GM18870 (cell line): Measurements from ENCODE around the gene TBC1D14.
"Not testable (repeated sequence)": the region's sequence is repeated elsewhere in the genome, so short reads cannot be mapped to it uniquely, and the experiment has no call there.

Experiments used
- ATAC-seq: cut with Tn5 transposase; IDR thresholded peaks from one replicate; pipeline ENCODE4 v1.9.1; 2021; ENCODE audit warnings: moderate library complexity; ENCODE audit not compliant: unreplicated experiment

Gene TBC1D14

DNA sequence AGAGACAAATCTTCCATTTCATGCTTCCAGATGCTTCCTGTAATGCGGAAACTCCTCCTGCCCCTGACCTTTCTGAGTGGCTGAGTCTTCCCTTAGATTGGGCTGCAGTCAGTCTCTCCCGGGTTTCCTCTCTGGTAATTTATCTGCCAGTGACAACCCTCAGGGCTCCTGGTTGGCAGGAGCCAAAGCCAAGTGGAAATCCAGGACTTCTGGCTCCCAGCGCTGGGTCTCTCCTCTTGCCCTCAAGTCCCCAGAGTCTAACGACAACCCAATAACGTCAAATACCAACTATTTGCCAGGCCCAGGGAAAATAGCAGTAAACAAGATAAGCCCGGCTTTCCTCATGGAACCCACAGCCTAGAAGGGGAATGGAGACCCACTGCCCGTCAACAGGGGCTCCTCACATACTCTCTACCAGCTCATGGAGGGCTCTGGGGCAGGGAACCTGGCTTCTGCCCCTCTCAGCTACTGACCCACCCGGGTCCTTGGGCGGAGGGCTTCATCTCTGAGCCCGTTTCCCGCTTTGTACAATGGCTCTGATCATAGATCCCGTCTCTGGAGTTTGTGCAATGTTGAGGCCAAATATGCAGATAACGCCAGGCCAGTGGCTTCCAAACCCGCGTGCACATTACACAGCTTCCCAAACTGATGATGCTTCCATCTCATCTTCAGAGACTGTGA, 1.1 kb upstream of the TBC1D14 start:
- ATAC-seq, result no peak

DNA sequence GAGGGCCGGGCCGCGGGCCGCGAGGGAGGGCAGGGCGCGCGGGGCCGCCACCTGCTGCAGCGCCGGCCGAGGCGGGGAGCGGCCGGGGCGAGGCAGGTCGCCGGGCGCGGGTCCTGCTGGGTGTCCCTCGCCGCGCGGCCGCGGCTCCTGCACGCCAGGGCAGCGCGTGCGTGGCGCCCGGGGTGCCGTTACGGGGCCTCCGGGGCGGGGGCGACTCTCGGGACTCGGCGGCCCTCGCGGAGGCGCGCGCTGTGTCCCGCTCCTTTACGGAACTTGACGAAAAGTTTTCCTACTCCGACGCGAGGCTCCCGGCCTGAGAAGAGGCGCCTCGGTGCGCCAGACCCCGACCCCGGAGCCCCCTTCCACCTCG, 329 bp downstream of the TBC1D14 start:
- ATAC-seq, result no peak

DNA sequence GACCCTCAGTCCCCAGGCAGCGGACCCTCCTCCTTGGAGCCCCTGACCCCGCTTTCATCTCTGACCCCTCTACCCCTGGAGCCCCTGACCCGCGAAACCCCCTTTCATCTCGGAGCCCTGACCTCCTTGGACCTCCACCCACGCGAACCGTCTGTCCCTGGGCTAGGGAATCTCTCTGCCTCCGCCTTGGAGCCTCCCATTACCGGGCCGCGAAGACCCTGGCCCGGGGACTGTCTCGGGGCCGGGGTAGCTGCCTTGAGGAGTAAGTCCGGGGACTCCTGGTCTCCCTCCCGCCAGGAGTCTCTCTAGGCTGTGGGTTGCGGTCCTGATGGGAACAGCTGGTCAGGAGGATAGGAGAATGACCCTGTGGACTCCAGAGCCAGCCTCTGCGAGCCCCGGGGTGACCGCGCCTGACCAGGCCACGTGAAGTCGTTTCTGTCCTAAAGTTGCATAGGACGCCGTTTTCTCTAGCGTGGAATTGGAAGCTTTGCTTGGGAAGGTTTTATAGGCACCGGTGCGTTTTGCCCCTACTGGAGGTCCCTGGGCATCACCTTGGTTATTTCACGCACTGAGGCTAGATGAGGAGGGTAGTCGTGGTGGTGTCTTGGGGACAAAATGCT, 824 bp downstream of the TBC1D14 start:
- ATAC-seq, result no peak

DNA sequence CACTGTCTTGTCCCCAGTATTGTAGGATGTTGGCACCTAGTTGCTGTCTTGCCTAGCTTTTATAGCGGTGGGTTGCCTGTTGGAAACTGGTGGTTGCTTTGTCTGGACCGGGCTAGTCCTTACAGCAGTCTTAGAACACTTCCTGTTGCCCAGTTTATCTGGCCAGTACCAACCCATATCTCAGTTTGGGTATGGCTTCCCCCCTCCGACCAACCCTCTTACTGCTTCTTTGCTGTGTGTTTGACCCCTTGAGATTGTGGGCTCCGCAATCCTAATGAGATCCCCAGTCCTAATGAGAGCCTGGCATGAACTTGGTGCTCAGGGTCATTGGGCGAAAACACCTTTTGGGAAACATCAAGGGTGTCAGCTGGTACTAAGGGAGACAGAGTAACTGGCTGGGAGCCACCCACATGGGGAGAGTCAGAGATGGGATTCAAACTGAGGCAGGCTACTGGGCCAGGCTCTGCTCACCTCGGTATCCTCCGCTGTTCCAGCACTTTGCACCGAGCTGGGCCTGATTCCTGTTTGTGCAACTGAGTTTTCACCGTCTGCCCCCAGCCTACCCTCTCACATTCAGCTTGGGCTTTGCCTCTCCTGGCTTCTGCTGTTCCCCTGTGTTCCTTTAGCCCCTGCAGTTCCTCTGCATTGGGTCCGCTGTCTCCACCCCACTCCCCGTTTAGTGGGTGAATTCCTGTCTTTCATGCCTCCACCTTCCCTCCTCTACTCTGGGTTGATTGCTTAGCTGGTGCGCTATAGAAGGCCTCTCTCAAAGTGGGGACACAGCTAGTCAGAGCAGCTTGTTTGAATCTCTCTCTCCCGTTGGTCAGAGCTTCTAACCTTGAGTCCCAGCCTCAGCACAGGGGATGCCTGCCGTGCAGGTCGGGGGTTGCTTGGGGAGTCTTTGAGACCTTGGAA, 1.6 kb downstream of the TBC1D14 start:
- ATAC-seq, result no peak

DNA sequence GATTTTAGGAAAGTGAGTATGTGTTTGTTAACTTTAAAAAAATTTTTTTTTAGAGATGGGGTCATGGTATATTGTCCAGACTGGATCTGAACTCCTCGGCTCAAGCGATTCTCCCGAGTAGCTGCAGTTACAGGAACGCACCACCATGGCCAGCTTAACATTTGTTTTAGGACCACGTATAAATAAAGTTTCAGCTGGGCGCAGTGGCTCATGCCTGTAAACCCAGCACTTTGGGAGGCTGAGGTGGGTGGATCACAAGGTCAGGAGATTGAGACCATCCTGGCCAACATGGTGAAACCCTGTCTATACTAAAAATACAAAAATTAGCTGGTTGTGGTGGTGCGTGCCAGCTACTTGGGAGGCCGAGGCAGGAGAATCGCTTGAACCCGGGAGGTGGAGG, 2.3 kb downstream of the TBC1D14 start:
- not testable (repeated sequence) for ATAC-seq

DNA sequence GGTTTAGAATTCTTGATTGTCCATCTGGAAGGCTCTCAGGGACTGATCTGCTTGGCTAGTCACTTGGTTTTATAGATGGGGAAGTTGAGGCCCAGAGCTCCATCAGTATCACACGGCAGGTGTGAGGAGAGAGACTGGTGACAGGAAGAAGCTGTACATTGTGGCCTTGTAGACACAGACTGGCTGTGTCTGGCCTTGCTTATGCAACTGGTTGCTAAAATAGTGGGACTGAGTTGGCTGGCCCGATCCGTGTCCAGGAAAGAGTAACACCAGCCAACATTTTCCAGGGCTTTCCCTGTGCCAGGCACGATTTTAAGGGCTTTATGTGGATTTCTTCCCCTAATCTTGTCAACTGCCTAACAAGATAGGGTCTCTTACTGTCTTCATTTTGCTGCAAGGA, 2.8 kb downstream of the TBC1D14 start:
- ATAC-seq, result no peak

DNA sequence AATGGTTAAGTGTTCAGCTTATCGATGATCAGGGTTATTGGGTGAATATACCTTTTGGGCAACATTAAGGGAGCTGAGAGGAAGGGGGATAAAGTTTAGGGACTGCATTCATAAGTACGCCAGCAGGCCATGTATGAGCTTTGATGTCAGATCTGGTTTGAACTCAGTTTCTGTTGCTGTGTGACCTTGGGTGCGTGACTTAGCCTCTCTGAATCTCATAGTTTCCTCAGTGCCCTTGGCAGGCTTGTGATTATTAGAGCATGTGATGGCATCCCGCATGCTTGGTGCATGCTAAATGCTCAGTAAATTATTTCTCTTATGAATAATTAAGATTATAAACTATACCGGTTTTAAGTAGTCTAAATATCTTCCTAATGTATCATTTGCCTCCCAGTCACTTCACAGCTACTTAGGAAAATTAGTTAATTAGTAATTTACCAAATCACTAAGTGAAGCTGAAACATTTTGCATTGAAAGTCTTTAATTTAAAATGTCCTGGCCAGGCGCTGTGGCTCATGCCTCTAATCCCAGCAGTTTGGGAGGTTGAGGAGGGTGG, 3.8 kb downstream of the TBC1D14 start:
- ATAC-seq, result no peak

DNA sequence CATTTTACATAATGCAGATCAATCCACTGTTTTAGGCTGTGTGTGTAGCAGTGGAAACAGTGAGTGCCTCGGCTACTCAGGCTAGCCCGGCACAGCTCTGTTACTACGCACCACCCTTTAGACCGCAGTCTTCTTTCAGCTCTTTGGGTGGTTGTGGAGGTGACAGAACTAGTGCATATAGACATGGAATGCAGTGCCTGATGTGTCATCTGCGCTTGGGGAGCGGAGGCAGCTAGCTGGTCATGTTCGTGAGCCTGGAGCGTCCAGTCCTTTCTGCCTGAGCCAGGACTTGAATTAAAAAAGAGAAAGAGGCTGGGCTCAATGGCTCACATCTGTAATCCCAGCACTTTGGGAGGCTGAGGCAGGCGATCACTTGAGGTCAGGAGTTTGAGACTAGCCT, 4.8 kb downstream of the TBC1D14 start:
- ATAC-seq, result no peak

DNA sequence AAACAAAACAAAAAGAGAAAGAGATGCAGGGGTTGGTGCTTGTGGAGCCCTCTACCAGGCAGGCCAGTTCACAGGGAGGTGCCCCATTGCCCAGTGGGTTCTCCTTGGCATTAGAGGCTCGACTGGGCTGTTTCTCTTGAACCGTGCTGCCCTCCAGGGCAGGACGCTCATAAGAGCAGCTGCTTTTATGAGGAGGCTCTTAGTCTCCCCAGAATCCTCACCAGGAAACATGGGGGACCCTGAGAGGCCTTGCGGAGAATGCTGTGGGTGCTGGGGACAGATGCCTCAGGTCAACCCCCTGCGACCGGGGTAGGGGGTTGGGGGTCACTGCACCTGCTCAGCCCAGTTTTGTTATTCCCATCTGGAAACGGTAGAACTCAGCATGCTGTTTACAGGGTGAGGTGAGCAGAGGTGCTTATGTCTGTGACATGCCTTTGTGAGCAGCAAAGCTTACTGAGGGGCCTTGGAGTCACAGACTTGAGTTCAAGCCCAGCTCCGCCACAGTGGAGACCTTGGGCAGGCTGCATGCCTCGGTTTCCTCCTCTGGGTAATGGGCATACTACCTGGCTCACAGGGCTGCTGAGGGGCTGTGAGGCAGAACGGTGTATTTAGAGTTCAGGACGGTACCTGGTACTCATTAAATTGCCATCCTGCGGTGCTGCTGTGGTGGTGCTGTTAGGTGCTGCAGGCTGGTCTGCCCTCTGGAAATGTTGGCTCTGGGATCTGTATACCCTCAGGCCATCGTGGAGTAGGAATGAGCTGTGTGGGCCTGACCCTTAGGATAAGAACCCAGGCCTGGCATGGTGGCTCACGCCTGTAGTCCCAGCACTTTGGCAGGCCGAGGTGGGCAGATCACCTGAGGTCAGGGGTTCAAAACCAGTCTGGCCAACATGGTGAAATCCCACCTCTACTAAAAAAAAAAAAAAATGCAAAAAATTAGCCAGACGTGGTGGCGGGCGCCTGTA, 5.7 kb downstream of the TBC1D14 start:
- no peak for ATAC-seq

DNA sequence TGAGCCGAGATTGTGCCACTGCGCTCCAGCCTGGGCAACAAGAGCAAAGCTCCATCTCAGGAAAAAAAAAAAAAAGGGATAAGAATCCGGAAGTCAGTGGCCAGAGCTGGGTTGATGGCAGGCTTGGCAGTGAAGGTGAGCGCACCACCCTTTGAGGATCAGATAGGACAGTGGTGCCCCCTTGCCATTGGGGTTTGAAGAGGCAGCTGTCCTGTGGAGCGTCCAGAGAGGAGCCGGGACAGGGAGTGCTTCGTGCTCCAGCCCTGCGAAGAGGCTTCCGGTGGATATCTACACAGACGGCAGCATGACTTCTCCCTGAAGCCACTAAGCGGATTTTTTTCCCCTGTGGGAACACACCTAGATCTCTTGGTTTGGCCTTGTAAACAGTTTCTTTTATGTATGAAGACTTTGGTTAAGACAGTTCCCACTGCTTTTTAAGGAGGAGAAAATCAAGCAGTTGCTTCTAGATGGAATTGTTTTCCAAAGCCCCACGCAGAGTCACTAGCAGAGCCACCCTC, 6.5 kb downstream of the TBC1D14 start:
- no peak for ATAC-seq

DNA sequence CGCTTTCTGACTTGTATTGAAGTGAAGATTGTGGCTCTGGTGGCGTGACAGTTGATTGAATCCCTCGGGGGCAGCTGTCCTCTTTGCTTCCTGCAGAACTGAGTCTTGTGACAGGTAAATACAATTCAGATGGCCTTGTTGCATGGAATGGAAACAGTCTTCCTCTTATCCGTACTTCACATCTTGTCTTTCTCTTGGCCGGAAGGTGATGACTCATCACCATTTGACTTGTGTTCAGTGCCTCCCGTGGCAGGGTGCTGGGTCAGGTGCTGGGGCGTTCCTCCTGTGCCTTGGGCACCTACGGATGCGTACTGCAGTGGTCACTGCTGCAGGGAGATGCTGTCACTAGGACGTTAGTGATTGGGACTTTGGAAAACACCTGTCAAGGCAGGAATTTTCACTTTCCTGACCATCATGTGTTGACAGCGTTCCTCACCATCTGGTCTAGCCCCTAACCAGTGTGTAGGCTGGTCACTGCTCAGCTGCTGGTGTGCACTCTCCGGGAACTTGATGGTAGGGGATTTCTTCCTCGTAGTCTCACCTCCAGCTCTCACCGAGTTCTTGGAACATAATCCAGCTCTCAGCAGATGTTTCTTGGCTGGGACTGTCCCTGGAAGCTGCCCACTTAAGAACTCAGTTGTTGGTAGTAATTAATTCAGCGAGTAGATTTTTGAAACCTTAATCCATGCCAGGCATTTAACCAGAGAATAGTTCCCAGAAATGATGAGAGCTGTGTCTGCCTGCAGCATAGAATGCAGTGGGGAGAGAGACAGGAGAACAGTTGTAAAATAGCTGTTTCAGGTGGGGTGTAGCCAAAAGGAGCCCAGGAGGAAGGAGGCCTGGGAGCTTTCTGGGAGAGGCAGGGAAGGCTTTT, 7.2 kb downstream of the TBC1D14 start:
- no peak for ATAC-seq

DNA sequence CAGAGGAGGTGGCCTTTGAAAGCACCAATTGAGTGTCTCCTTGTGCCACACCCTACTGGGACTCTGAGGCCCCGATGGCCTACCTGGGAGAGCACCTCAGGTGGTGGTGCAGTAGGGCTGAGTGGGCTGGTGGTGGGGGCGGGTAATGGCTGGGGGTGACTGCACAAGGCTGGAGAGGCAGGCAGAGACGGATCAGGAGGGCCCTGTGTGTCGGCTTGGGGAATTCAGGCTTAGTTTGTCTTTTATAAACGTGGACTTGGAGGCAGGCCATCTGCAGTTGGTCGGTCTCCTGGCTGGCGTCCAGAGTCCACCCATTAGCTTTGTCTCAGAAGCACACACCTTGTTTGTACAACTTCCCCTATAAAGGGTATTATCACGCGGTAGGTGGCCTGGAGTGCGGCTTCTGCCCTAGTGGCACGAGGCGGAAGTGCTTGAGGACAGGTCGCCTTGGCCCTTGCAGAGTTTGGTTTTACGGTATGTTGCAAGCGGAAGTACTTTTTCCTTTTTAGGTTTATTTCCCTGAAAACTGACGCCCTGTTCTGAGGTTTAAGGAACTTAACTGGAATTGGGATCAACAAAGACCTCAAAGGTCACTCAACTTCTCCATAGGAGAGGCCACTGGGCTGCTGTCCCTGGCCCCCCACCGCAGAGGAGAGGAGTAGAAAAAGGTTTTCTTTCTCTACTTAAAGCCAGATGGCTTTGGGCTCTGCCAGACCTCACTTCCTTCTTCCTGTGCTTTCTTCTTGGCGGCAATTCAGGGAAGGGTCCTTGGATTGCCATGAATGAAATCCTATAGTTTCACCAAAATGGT, 8.0 kb downstream of the TBC1D14 start:
- ATAC-seq, result no peak

DNA sequence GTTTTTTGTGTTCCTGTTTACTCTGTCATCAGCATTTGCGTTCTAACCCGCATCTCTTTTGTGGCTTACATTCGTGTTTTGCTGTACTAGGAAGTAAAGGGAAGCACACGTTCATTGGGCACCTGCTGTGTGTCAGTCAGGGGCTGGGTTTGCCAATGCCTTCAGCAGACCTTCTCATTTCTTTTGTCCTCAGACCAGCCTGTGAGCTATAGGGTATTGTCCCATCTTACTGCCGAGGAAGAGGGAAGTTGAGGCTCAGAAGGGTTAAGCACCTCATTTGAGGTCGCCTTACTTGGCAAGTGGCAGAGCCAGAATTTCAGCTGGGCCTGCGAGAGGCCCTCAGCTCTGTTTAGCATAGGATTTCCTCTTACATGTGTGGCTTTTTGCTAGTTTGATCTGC, 8.7 kb downstream of the TBC1D14 start:
- no peak for ATAC-seq

DNA sequence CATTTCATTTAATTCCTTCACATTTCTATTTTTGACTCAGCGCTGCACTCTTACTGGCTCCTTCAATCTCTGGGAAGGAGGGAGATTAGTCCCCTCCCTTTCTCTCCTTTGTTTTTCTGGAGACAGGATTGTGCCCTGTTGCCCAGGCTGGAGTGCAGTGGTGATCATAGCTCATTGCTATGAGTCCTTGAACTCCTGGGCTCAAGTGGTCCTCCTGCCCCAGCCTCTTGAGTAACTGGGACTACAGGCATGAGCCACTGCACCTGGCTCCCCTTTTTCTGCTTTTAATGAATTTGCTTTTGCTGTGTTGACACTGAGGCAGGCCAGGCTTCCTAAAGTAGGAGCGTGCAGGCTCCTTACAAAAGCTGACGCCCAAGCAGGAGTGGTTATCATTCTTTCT, 10.5 kb downstream of the TBC1D14 start:
- no peak for ATAC-seq

DNA sequence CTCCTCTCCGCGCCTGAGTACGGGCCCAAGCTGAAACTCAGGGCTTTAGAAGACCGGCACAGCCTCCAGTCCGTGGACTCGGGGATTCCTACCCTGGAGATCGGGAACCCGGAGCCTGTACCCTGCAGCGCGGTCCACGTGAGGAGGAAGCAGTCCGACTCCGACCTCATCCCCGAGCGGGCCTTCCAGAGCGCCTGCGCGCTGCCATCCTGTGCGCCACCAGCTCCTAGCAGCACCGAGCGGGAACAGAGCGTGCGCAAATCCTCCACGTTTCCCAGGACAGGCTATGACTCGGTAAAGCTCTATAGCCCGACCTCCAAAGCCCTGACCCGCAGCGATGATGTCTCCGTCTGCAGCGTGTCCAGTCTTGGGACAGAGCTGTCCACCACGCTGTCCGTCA, 13.9 kb downstream of the TBC1D14 start:
- no peak for ATAC-seq

DNA sequence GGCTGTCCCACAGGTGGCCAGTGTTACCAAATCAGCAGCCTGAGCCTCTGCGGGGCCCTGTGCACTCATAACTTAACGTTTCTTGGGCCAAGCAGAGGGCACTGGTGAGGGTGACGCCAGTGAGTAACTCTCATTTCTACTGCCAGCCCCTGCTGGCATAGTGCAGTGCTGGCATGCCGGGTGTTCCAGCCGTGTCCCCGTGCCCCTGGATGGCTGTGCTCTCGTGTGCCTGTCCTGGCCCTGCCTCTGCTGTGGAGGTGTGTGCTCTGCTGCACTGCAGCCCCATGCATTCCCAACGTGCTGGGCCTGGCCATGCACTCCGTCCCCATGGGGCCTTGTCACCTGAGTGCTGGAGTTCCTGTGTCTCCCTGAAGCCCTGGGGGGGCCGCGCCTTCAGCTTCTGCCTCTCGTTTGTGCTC, 14.7 kb downstream of the TBC1D14 start:
- ATAC-seq, result no peak

DNA sequence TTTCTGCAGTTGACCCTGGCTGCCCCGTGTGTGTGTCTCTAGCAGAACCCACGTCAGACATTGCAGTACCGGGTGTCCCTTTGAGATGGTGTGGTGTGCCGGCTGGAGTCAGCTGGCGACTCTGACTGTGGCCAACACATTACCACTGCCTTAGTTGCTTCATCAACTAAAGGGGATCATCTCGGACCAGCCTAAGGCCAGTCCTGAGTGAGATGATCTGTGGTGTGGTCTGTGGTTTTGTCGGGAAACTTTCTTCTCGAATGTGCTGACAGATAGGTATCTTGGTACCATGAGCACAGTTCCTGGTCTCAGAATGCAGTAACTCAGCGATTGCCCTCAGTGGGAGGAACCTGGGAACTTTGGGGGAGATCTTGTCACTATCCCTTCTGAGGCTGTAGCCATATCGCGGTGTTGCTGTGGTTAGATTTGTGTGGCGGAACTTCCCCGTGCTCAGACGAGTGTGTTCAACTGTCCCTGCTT, 15.8 kb downstream of the TBC1D14 start:
- no peak for ATAC-seq

DNA sequence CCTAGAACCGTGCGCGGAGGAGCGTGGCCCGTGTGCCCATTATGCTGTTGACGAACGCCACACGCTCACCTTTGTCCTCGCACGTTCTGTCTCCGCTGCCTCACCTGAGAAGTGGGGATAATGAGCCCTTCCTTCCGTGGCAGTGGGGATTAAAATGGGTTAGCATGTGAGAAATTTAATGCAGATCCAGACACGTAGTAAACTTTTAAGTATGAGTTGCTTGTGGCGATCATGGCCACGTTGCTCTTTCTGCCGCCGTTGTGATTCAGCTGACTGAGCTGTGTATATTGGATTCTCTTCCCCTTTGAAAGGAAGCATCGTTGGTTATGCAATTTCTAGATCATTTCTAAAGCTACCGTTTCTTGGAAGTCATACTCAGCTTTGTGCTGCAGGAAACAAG, 16.5 kb downstream of the TBC1D14 start:
- no peak for ATAC-seq
